IMR-90 (cell line): ENCODE measurements around the gene GNG12.

Source experiments
- MXI1 ChIP-seq: IDR thresholded peaks from 2 replicates; pipeline ENCODE4 v1.6.1; 2012; ENCODE audit warnings: low read depth, mild to moderate bottlenecking, low read length, moderate library complexity, borderline replicate concordance
- POLR2A ChIP-seq: IDR thresholded peaks from 2 replicates; pipeline ENCODE4 v1.6.1; 2012; ENCODE audit warnings: mild to moderate bottlenecking, low read depth, low read length
- RCOR1 ChIP-seq: IDR thresholded peaks from 2 replicates; pipeline ENCODE4 v1.6.1; 2012; ENCODE audit warnings: mild to moderate bottlenecking, low read length, improper control_type of control experiment; ENCODE audit not compliant: insufficient replicate concordance
- USF2 ChIP-seq: fragments of 150-350 bp; IDR thresholded peaks from 2 replicates; pipeline ENCODE4 v1.6.1; 2017; ENCODE audit warnings: mild to moderate bottlenecking, antibody characterized with exemption, low read length, low read depth
- TF ChIP-seq, protein P1 (sequence below): conservative IDR thresholded peaks from 2 replicates; pipeline ENCODE4 v1.5.1; 2012; ENCODE audit warnings: mild to moderate bottlenecking, low read depth, low read length, improper control_type of control experiment

GRCh38 chr1:67836769-67837168 is 3.5 kb upstream of the GNG12 start:
- TF ChIP-seq, protein P1, sequence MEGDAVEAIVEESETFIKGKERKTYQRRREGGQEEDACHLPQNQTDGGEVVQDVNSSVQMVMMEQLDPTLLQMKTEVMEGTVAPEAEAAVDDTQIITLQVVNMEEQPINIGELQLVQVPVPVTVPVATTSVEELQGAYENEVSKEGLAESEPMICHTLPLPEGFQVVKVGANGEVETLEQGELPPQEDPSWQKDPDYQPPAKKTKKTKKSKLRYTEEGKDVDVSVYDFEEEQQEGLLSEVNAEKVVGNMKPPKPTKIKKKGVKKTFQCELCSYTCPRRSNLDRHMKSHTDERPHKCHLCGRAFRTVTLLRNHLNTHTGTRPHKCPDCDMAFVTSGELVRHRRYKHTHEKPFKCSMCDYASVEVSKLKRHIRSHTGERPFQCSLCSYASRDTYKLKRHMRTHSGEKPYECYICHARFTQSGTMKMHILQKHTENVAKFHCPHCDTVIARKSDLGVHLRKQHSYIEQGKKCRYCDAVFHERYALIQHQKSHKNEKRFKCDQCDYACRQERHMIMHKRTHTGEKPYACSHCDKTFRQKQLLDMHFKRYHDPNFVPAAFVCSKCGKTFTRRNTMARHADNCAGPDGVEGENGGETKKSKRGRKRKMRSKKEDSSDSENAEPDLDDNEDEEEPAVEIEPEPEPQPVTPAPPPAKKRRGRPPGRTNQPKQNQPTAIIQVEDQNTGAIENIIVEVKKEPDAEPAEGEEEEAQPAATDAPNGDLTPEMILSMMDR = no peak
- TF ChIP-seq POLR2A (no peak), RCOR1 (no peak), USF2 (no peak), MXI1 (no peak)
